Hematopoietic multipotent progenitor cell treated with erythropoietin and hydrocortisone succinate and interleukin-3 and kit ligand, for 15 days (in vitro differentiated cells): ENCODE data around the gene SST.

Experiments used
- DNase-seq: peaks from one replicate; pipeline ENCODE4 v3.0.0-alpha.2; 2015; ENCODE audit warnings: low spot score

SST gene

DNA sequence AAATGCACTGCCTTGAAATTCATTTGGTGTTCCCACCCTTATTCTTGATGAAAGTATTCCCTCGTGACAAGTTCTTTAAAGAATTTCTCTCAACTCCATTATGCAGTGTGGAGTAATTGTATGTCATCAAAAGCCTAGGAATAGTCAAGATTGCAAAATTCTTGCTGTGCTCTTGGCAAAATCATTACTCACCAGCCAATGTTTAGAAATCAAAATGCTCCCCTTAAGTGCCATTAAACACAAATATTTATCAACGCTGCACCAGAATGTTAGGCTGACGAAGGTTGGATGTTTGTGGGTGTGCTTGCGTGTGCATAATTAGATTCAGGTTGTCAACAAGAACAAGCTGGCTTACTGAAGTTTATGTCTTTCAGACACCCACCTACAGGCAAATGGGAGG lies 40.5 kb downstream of the SST start:
- DNase-seq, result no peak

DNA sequence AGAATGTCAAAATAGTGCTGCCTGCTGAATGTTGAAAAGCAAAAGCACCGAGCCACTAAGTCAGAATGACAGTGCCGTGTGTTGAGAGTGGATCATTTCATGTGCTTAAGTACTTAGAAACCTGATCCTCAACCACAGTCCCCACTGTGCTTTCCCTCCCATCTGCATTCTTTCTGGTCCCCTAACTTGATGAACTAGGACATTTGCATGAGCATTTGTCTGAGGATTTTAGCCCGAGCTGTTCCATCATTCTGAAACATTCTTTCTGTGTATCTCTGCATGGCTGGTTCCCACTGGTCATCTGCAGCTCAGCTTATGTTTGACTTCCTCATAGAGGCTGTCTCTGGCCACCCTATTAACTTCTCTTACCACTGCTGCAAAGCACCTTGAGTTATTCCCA lies 42.0 kb downstream of the SST start:
- DNase-seq, result no peak

DNA sequence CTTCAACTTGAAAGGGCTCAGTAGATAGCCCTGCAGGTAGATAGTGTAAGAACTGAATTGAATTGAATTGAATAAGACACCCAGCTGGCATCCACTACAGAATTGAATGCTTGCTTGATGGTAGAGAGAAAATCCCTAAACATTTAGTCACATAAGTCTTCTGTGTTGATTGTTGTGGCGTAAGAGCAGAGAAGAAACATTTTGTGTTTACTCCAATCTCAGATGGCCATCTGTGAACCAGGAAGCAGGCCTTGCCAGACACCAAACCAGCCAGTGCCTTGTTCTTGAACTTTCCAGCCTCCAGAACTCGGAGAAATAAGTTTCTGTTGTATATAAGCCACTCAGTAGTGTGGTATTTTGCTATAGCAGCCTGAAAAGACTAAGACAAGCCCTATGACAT lies 43.6 kb downstream of the SST start:
- no peak for DNase-seq

DNA sequence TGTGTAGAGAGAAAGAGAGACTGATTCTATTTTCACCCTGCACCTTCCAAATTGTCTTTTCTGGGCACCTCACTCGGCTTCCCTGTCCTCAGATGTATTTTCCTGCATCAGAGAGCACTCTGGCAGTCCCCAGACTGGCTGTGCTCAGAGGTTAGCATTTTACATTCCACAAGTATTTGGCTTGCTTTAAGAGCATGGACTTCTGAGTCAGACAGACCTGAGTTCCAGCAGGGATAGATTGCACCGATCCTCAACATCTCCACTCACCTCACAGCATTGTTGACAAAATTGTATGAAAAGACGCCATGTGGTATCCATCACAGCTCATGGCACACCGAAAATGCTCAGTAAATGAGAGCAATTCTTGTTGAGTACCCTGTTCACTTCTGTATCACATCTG lies 45.6 kb downstream of the SST start:
- no peak for DNase-seq

DNA sequence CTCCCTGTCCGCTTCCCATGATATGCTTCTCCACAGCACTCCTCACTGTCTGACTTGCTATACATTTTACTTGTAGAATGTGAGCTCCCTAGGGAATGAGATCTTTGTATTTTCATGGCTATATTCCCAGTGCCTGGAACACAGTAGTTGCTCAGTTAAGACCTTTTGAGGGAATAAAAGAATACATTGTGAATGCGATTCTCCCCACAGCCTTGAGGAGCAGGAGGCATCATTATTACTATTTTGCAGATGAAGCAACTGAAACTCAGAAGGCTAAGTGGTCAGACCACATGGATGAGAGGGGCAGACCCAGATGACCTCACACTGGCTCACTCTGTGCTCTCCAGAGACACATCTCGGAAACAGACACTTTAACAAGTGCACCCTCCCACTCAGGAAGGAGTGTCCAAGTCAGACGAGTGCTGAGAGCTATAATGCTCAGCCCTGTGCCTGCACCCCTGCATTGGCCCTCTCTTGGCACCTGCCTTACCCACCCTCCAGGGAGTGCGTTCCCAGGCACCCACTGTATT lies 46.8 kb downstream of the SST start:
- DNase-seq, result no peak

DNA sequence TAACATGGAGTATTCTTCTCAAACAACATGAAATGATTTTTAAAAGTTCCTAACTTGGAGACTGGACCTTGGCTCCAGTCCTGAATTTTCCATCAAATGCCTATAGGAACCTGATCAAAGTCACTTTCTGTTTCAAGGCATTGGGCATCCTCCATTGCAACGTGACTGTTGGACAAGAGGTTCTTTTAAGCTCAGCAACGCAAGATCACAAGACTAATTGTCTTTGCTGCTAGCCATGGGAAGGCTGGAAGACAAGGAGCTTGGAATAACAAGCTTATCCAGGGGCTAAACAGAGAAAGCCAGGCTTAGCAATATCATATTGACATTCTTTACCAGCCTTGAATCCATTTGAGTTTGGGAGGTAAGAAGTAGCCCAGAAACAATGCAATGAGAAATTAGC lies 48.3 kb downstream of the SST start:
- DNase-seq, result no peak

DNA sequence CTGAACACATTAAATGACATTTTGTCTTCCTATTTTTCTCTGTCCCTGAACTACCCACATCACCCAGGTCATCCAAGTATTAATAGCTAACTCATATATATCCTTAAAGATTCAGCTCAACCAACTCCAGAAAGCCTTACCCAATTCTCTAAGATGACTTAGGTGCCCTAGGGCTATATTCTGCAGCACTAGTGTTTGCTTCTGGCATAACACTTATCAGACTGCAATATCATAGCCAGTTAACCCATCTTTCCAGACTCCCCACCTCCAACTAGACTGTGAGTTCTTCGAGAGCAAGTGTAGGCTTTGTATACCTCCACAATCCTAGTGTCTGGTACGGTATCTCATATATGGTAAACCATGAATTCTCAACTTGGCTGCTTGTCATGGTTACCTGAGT lies 50.7 kb downstream of the SST start:
- DNase-seq, result no peak
